ENCODE results near the gene TRANK1.
"Not testable (repeated sequence)": the region's sequence is repeated elsewhere in the genome, so short reads cannot be mapped to it uniquely, and the experiment has no call there.

- TF ChIP-seq CTCF, POLR2A (IDR thresholded peaks at IDR 0.05): not testable (repeated sequence)
Observed at GRCh38 chr3:36904065-36904464, 40.8 kb downstream of the TRANK1 start.

Measured in heart left ventricle (tissue), 13 donors.